ENCODE results near the gene SCP2.

The SCP2 gene

GRCh38 chr1:53069663-53070327 is 142.7 kb downstream of the SCP2 start:
- DNase-seq: no peak

- no peak for DNase-seq
Observed at GRCh38 chr1:53070621-53071020, 143.5 kb downstream of the SCP2 start.

GRCh38 chr1:53071167-53071865 is 144.2 kb downstream of the SCP2 start:
- no peak for DNase-seq

GRCh38 chr1:53071915-53072314 is 144.8 kb downstream of the SCP2 start:
- DNase-seq: no peak

GRCh38 chr1:53073287-53073686 is 146.2 kb downstream of the SCP2 start:
- no peak for DNase-seq

- no peak for DNase-seq
Observed at GRCh38 chr1:53073868-53074311, 146.8 kb downstream of the SCP2 start.

- no peak for DNase-seq
Observed at GRCh38 chr1:53074313-53075154, 147.5 kb downstream of the SCP2 start.

GRCh38 chr1:53075206-53075605 is 148.1 kb downstream of the SCP2 start:
- no peak for DNase-seq

- DNase-seq: no peak
Observed at GRCh38 chr1:53075761-53076163, 148.7 kb downstream of the SCP2 start.

- DNase-seq: no peak
Observed at GRCh38 chr1:53076165-53076564, 149.1 kb downstream of the SCP2 start.

GRCh38 chr1:53076721-53077598 is 149.9 kb downstream of the SCP2 start:
- DNase-seq: no peak

GRCh38 chr1:53077599-53077965 is 150.5 kb downstream of the SCP2 start:
- DNase-seq: no peak

GRCh38 chr1:53078333-53079101 is 151.4 kb downstream of the SCP2 start:
- no peak for DNase-seq

GRCh38 chr1:53079251-53079650 is 152.2 kb downstream of the SCP2 start:
- no peak for DNase-seq

- DNase-seq: no peak
Observed at GRCh38 chr1:53080041-53080440, 153.0 kb downstream of the SCP2 start.

- no peak for DNase-seq
Observed at GRCh38 chr1:53080769-53081168, 153.7 kb downstream of the SCP2 start.

- no peak for DNase-seq
Observed at GRCh38 chr1:53081384-53082066, 154.4 kb downstream of the SCP2 start.

- DNase-seq: no peak
Observed at GRCh38 chr1:53082826-53083455, 155.9 kb downstream of the SCP2 start.

- DNase-seq: no peak
Observed at GRCh38 chr1:53083636-53084588, 156.8 kb downstream of the SCP2 start.

- no peak for DNase-seq
Observed at GRCh38 chr1:53084589-53084971, 157.5 kb downstream of the SCP2 start.

All from NCI-H510A treated with DMSO at 0.1 percent for 48 hours (cell line).